HepG2 (cell line): ENCODE measurements around the gene ZFP62. TPM values are rescaled to one million over a fixed set of nuclear protein-coding genes. Genes with fewer than 3 reads are reported as not detected.

Experiments
- FUBP1 ChIP-seq: sonication (generic); formaldehyde crosslinking; IDR thresholded peaks from 2 replicates; pipeline ENCODE4 v1.5.1; 2020; ENCODE audit warnings: missing genetic modification reagents, mild to moderate bottlenecking, borderline replicate concordance
- KDM5B ChIP-seq: sonication (generic); formaldehyde crosslinking; IDR thresholded peaks from 2 replicates; pipeline ENCODE4 v1.4.0; 2020; ENCODE audit warnings: missing genetic modification reagents, mild to moderate bottlenecking, borderline replicate concordance
- MXD1 ChIP-seq: sonication (generic); formaldehyde crosslinking; IDR thresholded peaks from 2 replicates; pipeline ENCODE4 v1.4.0; 2020; ENCODE audit warnings: mild to moderate bottlenecking, missing genetic modification reagents
- NFIB ChIP-seq: sonication (generic); formaldehyde crosslinking; IDR thresholded peaks from 2 replicates; pipeline ENCODE4 v1.9.0; 2021; ENCODE audit warnings: missing genetic modification reagents, mild to moderate bottlenecking, borderline replicate concordance
- PHF20 ChIP-seq: sonication (generic); formaldehyde crosslinking; IDR thresholded peaks from 2 replicates; pipeline ENCODE4 v1.5.0; 2020; ENCODE audit warnings: mild to moderate bottlenecking, missing genetic modification reagents
- PITX1 ChIP-seq: sonication (generic); formaldehyde crosslinking; IDR thresholded peaks from 2 replicates; pipeline ENCODE4 v1.5.1; 2020; ENCODE audit warnings: mild to moderate bottlenecking, missing genetic modification reagents
- POLR2G ChIP-seq: fragments of 200-400 bp; formaldehyde crosslinking; IDR thresholded peaks from 2 replicates; pipeline ENCODE4 v1.6.1; 2018; ENCODE audit warnings: mild to moderate bottlenecking, low read depth, low read length, moderate library complexity
- RFXAP ChIP-seq: sonication (generic); formaldehyde crosslinking; IDR thresholded peaks from 2 replicates; pipeline ENCODE4 v1.4.0; 2020; ENCODE audit warnings: missing genetic modification reagents, borderline replicate concordance
- SETDB1 ChIP-seq: sonication (generic); formaldehyde crosslinking; IDR thresholded peaks from 2 replicates; pipeline ENCODE4 v1.5.1; 2020; ENCODE audit warnings: missing genetic modification reagents, mild to moderate bottlenecking, borderline replicate concordance
- ZBTB4 ChIP-seq: sonication (generic); formaldehyde crosslinking; IDR thresholded peaks from 2 replicates; pipeline ENCODE4 v1.4.0; 2020; ENCODE audit warnings: missing genetic modification reagents, mild to moderate bottlenecking, borderline replicate concordance
- ZBTB7B ChIP-seq: sonication (generic); formaldehyde crosslinking; IDR thresholded peaks from 2 replicates; pipeline ENCODE4 v1.4.0; 2020; ENCODE audit warnings: missing genetic modification reagents
- ZFP62 ChIP-seq: sonication (generic); formaldehyde crosslinking; IDR thresholded peaks from 2 replicates; pipeline ENCODE4 v1.4.0; 2020; ENCODE audit warnings: missing genetic modification reagents
- ZMYM4 ChIP-seq: sonication (generic); formaldehyde crosslinking; IDR thresholded peaks from 2 replicates; pipeline ENCODE4 v1.8.1; 2023; ENCODE audit warnings: mild to moderate bottlenecking, missing genetic modification reagents
- ZNF24 ChIP-seq: fragments of 450-650 bp; IDR thresholded peaks from 2 replicates; pipeline ENCODE4 v1.6.1; 2017; ENCODE audit warnings: antibody characterized with exemption, mild to moderate bottlenecking
- ZNF740 ChIP-seq: sonication (generic); formaldehyde crosslinking; IDR thresholded peaks from 2 replicates; pipeline ENCODE4 v1.4.0; 2020; ENCODE audit warnings: missing genetic modification reagents
- ZNF775 ChIP-seq: sonication (generic); formaldehyde crosslinking; IDR thresholded peaks from 2 replicates; pipeline ENCODE4 v1.4.0; 2020; ENCODE audit warnings: missing genetic modification reagents, mild to moderate bottlenecking, moderate library complexity, borderline replicate concordance
- polyA plus RNA-seq, 8 experiments: library from polyadenylated mRNA; depleted of rRNA in 3 of 8; stranded (reverse) in 7 of 8; unstranded in 1 of 8; fragments of >200 nt; fragmentation: Illumina TruSeq in 4 of 8; extraction: Trizol in 4 of 8; gene quantifications; 2 replicates each; pipeline versions ENCODE4 v1.2.1 to v1.2.3, GENCODE V29; 2011 to 2016; ENCODE audit warnings: low read depth in 4 of 8, missing spikeins in 1 of 8, mixed read lengths in 1 of 8; ENCODE audit not compliant: insufficient read depth in 1 of 8
- total RNA-seq, 5 experiments: library from RNA; depleted of rRNA; stranded (reverse); fragments of >200 nt; fragmentation: Illumina TruSeq; extraction: Trizol; gene quantifications; 2 replicates each; pipeline ENCODE4 v1.2.3, GENCODE V29; 2016; ENCODE audit warnings: low read depth in 1 of 5

The ZFP62 gene
- total and polyA plus RNA-seq, 2 of the 13 experiments (the other 11 are each of a cell fraction or from before 2014, with no cell fraction given): 8.2 to 19.4 TPM

GRCh38 chr5:180810210-180810958 lies 50.7 kb downstream of the ZFP62 start (continued):
- 0 out of 2 replicates have a peak, but pooled peaks have one; percentile 21 for TF ChIP-seq FUBP1 (CRISPR knock-in tag)
- TF ChIP-seq POLR2G: peak; percentile 90
- no peak for TF ChIP-seq ZFP62 (CRISPR knock-in tag)
- peak; percentile 81 for TF ChIP-seq ZNF740
- TF ChIP-seq ZNF24: no peak
- TF ChIP-seq ZBTB7B: peak; percentile 6; the same call in 1 of the 2 replicates
- 0 out of 2 replicates have a peak, but pooled peaks have one; percentile 60 for TF ChIP-seq ZBTB4 (CRISPR knock-in tag)
- TF ChIP-seq KDM5B (CRISPR knock-in tag): peak; percentile 82; the same call in 1 of the 2 replicates
- peak; percentile 90 for TF ChIP-seq MXD1 (CRISPR knock-in tag)
- TF ChIP-seq RFXAP: peak; percentile 64; the same call in 1 of the 2 replicates
- TF ChIP-seq SETDB1 (CRISPR knock-in tag): no peak
- TF ChIP-seq PITX1: no peak
- peak; percentile 83 for TF ChIP-seq PHF20 (CRISPR knock-in tag)
- TF ChIP-seq ZMYM4 (CRISPR knock-in tag): peak; percentile 75
- no peak for TF ChIP-seq NFIB (CRISPR knock-in tag)
- TF ChIP-seq ZNF775 (CRISPR knock-in tag): 0 out of 2 replicates have a peak, but pooled peaks have one; percentile 81
